Putamen (tissue), 1 donor: Measurements from ENCODE around the gene ITIH3.
"Not testable (repeated sequence)": the region's sequence is repeated elsewhere in the genome, so short reads cannot be mapped to it uniquely, and the experiment has no call there.

ENCODE experiments used
- DNase-seq: peaks from one replicate; pipeline ENCODE4 v3.0.0-alpha.2; 2016; ENCODE audit warnings: low spot score

Gene ITIH3

GRCh38 chr3:52794612-52795099 lies at the start of gene ITIH3:
TSS of gene ITIH3 (plus strand) at chr3:52794796. CDS start at chr3:52794804, 8 bp downstream.
- no peak for DNase-seq

GRCh38 chr3:52752045-52752660 lies 42.4 kb upstream of the ITIH3 start:
- no peak for DNase-seq

DNA sequence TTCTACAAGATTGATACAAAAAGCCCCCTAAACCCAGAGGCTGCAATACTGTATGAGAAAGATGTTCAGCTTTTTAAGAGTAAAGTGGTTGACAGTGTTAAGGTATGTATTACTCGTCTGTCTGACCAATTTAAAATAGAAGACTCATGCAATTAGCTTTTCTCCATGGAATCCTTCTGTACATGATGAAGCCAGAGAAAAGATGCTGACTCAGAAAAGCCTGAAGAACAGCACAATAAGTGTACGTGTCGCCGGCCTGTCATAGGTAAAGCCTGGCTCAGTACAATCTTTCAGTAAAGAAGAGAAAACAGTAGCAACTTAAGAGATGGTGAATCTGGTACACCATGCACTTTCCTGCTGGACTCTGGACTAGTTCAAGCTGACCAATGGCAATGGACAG lies 40.2 kb upstream of the ITIH3 start:
- DNase-seq: no peak

DNA sequence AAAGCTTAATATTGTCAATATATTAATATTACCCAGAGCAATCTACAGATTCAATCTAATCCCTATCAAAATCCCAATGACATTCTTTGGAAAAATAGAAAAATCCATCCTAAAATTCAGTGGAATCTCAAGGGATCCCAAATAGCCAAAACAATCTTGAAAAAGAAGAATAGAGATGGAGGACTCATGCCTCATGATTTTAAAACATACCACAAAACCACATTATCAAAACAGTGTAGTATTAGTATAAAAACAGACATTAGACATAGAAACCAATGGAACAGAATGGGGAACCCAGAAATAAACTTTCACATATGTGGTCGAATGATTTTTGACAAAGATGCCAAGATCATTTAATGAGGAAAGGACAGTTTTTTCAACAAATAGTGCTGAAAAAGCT lies 38.5 kb upstream of the ITIH3 start:
- DNase-seq: no peak

GRCh38 chr3:52763466-52763865 lies 31.1 kb upstream of the ITIH3 start:
- no peak for DNase-seq

- DNase-seq: no peak
Observed at GRCh38 chr3:52769786-52770455, 24.7 kb upstream of the ITIH3 start.

GRCh38 chr3:52770496-52771333 lies 23.9 kb upstream of the ITIH3 start, which contains the start of gene NEK4:
TSS of gene NEK4 (minus strand) at chr3:52770940. CDS start at chr3:52770746, 194 bp downstream.
- DNase-seq: peak; percentile 94

- DNase-seq: no peak
Observed at GRCh38 chr3:52771334-52771681, 23.3 kb upstream of the ITIH3 start.

GRCh38 chr3:52771702-52772101 lies 22.9 kb upstream of the ITIH3 start:
- no peak for DNase-seq

- no peak for DNase-seq
Observed at GRCh38 chr3:52773361-52774065, 21.1 kb upstream of the ITIH3 start.

GRCh38 chr3:52774066-52774713 lies 20.4 kb upstream of the ITIH3 start:
- no peak for DNase-seq

GRCh38 chr3:52774901-52775864 lies 19.4 kb upstream of the ITIH3 start:
- DNase-seq: no peak

- DNase-seq: no peak
Observed at GRCh38 chr3:52775877-52776276, 18.7 kb upstream of the ITIH3 start.

DNA sequence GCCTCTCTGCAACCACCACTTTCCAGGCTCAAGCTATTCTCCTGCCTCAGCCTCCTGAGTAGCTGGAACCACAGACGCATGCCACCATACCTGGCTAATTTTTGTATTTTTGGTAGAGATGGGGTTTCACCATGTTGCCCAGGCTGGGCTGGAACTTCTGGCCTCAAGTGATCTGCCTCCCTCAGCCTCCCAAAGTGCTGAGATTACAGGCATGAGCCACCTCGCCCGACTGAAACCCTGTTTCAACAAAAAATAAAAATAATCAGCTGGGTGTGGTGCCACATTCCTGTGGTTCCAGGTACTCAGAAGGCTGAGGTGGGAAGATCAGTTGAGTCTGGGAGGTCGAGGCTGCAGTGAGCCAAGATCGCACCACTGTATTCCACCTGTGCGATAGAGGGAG lies 18.1 kb upstream of the ITIH3 start:
- DNase-seq: not testable (repeated sequence)

GRCh38 chr3:52777127-52777958 lies 17.3 kb upstream of the ITIH3 start, which contains the start of gene ITIH1:
TSS of gene ITIH1 (plus strand) at chr3:52777599. CDS start at chr3:52777616, 17 bp downstream.
- DNase-seq: no peak

DNA sequence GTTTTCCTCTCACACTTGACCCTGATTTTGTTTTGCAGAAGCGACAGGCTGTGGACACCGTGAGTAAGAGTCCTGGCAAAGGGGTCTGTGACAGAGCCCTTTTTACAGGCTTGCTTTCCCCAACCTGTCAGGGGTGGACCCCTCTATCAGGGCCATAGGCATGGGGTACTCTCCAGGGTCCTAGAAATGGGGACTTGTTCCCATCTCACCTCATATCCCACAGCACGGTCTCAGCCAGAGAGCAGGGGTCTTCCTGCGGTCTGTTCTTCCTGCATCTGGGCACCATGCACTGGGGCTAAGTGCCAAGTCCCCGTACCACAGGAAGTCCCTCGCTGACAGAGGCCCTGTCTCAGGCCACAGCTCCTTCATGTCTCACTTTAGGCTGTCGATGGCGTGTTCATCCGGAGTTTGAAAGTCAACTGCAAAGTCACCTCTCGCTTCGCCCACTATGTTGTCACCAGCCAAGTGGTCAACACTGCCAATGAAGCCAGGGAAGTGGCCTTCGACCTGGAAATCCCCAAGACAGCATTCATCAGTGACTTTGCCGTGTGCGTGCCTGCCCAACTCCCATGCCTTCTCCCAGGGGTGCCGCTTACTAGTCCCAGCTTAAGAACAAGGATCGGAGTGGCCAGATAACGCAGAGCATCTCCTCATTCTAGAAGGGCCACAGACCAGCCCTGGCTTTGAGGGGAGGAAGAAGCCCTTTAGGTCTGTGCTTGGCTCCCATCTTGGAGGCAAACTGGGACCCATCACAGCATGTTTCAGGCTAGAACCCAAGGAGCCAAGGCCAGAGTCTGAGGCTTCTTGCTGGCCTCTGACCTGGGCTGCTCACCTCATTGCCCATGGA lies 16.4 kb upstream of the ITIH3 start:
- DNase-seq: no peak

- DNase-seq: no peak
Observed at GRCh38 chr3:52779011-52779836, 15.4 kb upstream of the ITIH3 start.
